Osteoblast (primary cell): ENCODE results near the gene CTBP2. TPM values are rescaled to one million over a fixed set of nuclear protein-coding genes. Genes with fewer than 3 reads are reported as not detected.

Source experiments
- DNase-seq: peaks from one replicate; pipeline ENCODE4 v3.0.0; 2011; ENCODE audit warnings: low spot score, mixed read lengths; ENCODE audit not compliant: insufficient read length; ENCODE audit errors: missing footprints
- H2AFZ ChIP-seq: 2 replicates; pipeline ENCODE4 v1.6.0; 2011; ENCODE audit warnings: mild to moderate bottlenecking, low read length
- H3K27ac ChIP-seq: 2 replicates; pipeline ENCODE4 v1.5.1; 2011; ENCODE audit warnings: mild to moderate bottlenecking, low read depth, low read length, moderate library complexity
- H3K27me3 ChIP-seq: 2 replicates; pipeline ENCODE4 v1.6.0; 2012; ENCODE audit warnings: mild to moderate bottlenecking, control low read depth, inconsistent platforms, low read length, moderate library complexity; ENCODE audit not compliant: insufficient read depth
- H3K36me3 ChIP-seq: 2 replicates; pipeline ENCODE4 v1.5.1; 2011; ENCODE audit warnings: mild to moderate bottlenecking, low read length, control low read depth, moderate library complexity; ENCODE audit not compliant: insufficient read depth
- H3K4me1 ChIP-seq: 2 replicates; pipeline ENCODE4 v1.5.1; 2011; ENCODE audit warnings: mild to moderate bottlenecking, low read length, control low read depth, moderate library complexity; ENCODE audit not compliant: insufficient read depth
- H3K4me2 ChIP-seq: 2 replicates; pipeline ENCODE4 v1.6.0; 2011; ENCODE audit warnings: mild to moderate bottlenecking, low read length; ENCODE audit not compliant: insufficient read depth
- H3K4me3 ChIP-seq: fragments of 200-600 bp; sonication (generic); 3 replicates; pipeline ENCODE4 v1.5.1; 2012; ENCODE audit warnings: mild to moderate bottlenecking, low read length, inconsistent platforms; ENCODE audit not compliant: insufficient read depth
- H3K79me2 ChIP-seq: 2 replicates; pipeline ENCODE4 v1.6.0; 2012; ENCODE audit warnings: mild to moderate bottlenecking, low read length, control low read depth, inconsistent platforms; ENCODE audit not compliant: insufficient read depth
- H3K9me3 ChIP-seq: 2 replicates; pipeline ENCODE4 v1.5.1; 2011; ENCODE audit warnings: low read depth, low read length, control low read depth
- H4K20me1 ChIP-seq: 2 replicates; pipeline ENCODE4 v1.6.0; 2012; ENCODE audit warnings: mild to moderate bottlenecking, low read length, control low read depth; ENCODE audit not compliant: insufficient read depth
- total RNA-seq: library from RNA; depleted of rRNA; stranded (reverse); fragments of >200 nt; gene quantifications from 2 replicates; pipeline ENCODE4 v1.2.3, GENCODE V29; 2012
- TF ChIP-seq, protein P1 (sequence below): IDR thresholded peaks from 2 replicates; pipeline ENCODE4 v1.5.1; 2011; ENCODE audit warnings: mild to moderate bottlenecking, low read depth, low read length, moderate library complexity; ENCODE audit errors: extremely low read depth

CTBP2 gene
- total RNA-seq, 1 donor, result 65.9 TPM

DNA sequence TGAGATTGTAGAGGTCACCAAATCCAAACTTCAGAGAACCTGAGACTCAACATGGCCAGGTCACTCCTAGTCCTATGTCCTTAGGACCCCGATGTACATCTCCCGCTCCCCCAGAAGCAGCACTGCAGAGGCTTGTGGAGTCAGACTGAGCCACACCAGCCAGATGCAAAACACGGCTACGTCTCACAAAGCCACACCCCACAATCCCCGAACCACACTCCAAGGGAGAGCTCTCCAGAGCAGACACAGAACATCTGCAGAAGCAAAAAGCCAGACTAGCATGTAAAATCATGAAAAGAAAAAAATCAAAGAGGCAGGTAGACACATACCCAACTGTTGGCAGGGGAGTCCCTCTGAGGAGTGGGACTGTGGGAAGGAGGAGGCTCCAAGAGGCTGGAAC lies 104.9 kb downstream of the CTBP2 start:
- no peak overlapping the region for H3K4me2 ChIP-seq
- H3K4me1 ChIP-seq, result peaks cover 28% of the 10 kb centered on the region
- no peaks in the 10 kb centered on the region for H3K27me3 ChIP-seq
- no peak for DNase-seq
- no peaks in the 10 kb centered on the region for H3K9me3 ChIP-seq
- H3K4me3 ChIP-seq, result no peak overlapping the region
- H3K36me3 ChIP-seq, result no peaks in the 10 kb centered on the region
- peaks cover 93% of the 10 kb centered on the region for H3K79me2 ChIP-seq
- H2AFZ ChIP-seq, result no peak overlapping the region
- TF ChIP-seq, protein P1, sequence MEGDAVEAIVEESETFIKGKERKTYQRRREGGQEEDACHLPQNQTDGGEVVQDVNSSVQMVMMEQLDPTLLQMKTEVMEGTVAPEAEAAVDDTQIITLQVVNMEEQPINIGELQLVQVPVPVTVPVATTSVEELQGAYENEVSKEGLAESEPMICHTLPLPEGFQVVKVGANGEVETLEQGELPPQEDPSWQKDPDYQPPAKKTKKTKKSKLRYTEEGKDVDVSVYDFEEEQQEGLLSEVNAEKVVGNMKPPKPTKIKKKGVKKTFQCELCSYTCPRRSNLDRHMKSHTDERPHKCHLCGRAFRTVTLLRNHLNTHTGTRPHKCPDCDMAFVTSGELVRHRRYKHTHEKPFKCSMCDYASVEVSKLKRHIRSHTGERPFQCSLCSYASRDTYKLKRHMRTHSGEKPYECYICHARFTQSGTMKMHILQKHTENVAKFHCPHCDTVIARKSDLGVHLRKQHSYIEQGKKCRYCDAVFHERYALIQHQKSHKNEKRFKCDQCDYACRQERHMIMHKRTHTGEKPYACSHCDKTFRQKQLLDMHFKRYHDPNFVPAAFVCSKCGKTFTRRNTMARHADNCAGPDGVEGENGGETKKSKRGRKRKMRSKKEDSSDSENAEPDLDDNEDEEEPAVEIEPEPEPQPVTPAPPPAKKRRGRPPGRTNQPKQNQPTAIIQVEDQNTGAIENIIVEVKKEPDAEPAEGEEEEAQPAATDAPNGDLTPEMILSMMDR, result no peak
- no peak overlapping the region for H3K27ac ChIP-seq
- H4K20me1 ChIP-seq, result peaks cover 56% of the 10 kb centered on the region

DNA sequence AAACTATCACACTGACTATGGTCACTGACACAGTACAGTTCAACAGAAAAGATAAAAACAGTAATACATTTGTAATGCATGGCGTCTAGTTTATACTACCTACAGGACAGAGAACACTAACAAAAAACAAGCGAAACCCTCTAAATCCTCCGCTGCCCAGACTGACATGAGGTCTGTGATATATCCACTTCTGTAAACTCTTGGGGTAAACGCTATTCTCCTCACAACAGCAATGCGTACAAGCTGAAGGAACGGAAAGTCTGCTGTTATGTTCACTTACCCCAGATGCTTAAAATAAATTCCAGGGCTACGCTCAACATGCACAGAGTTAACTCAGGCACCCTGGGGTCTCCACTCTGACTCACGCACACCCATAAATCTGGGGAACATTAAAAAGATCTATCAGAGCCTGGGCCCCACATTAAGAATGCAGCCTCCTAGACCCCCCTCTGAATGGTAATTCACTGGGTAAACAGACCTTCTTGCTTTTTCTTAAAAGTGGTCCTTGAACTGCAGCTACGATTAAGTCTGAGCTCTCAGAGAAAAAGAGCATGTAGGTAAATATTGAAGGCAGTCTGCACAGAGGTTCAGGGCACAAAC lies 105.6 kb downstream of the CTBP2 start:
- Histone ChIP-seq H3K36me3 (no peaks in the 10 kb centered on the region), H3K79me2 (peaks cover 98% of the 10 kb centered on the region), H3K4me2 (no peak overlapping the region), H2AFZ (no peak overlapping the region), H4K20me1 (peaks cover 54% of the 10 kb centered on the region), H3K27ac (no peak overlapping the region), H3K9me3 (no peaks in the 10 kb centered on the region), H3K4me3 (no peak overlapping the region), H3K27me3 (no peaks in the 10 kb centered on the region), H3K4me1 (peaks cover 21% of the 10 kb centered on the region)
- DNase-seq, result no peak
- TF ChIP-seq, protein P1, result no peak

DNA sequence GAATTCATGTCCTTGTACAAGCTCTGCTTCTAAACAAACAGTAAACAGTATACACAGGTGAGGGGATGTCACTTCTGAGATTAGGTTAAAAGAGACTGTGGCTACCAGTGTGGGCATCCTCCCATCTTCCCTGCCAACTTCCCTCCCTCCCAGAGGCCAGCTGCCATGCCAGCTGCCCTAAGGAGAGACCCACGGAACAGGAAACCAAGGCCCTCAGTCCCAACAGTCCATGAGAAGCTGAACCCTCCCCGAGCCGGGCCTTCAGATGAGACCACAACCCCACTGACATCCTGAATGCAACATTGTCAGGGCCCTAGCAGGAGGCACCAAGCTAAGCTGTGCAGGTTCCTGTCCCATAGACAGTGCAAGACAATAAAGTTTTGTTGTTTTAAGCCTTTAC lies 106.1 kb downstream of the CTBP2 start:
- no peak overlapping the region for H3K4me3 ChIP-seq
- H2AFZ ChIP-seq, result no peak overlapping the region
- H3K79me2 ChIP-seq, result peaks cover 98% of the 10 kb centered on the region
- no peak for DNase-seq
- no peak overlapping the region for H3K27ac ChIP-seq
- no peaks in the 10 kb centered on the region for H3K27me3 ChIP-seq
- no peaks in the 10 kb centered on the region for H3K36me3 ChIP-seq
- peaks cover 54% of the 10 kb centered on the region for H4K20me1 ChIP-seq
- TF ChIP-seq, protein P1, result no peak
- no peak overlapping the region for H3K4me2 ChIP-seq
- H3K4me1 ChIP-seq, result peaks cover 16% of the 10 kb centered on the region
- no peaks in the 10 kb centered on the region for H3K9me3 ChIP-seq

DNA sequence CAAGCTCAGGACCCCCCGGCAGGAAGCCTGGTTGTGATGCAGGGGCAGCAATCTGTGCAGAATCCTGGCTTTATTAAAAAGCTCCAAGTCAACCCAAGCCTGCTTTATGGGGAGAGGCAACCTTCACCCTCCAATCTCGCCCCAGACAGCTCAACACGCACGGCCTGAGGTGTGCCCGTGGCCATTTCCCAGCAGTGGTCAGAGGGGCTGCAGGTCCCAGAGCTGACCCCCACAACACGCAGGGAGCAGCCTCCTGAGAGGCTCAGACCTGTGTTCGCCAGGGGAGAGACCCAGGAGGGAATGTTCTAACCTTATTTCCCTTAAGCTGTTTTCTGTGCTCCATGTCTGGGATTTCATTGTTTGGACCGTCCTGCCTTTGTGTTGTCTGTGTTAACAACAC lies 108.2 kb downstream of the CTBP2 start:
- H3K79me2 ChIP-seq, result peaks cover 95% of the 10 kb centered on the region
- H2AFZ ChIP-seq, result no peak overlapping the region
- H3K4me3 ChIP-seq, result no peak overlapping the region
- no peaks in the 10 kb centered on the region for H3K27me3 ChIP-seq
- no peak for DNase-seq
- TF ChIP-seq, protein P1, result no peak
- H3K4me1 ChIP-seq, result peaks cover 10% of the 10 kb centered on the region
- H3K4me2 ChIP-seq, result no peak overlapping the region
- no peaks in the 10 kb centered on the region for H3K9me3 ChIP-seq
- H3K27ac ChIP-seq, result no peak overlapping the region
- no peaks in the 10 kb centered on the region for H3K36me3 ChIP-seq
- H4K20me1 ChIP-seq, result peaks cover 59% of the 10 kb centered on the region
